ENCODE results near the gene XYLT1. TPM values are rescaled to one million over a fixed set of nuclear protein-coding genes. Genes with fewer than 3 reads are reported as not detected.

The XYLT1 gene
- total RNA-seq, 1 donor from 2014 or later, result 17.6 TPM

GRCh38 chr16:17056666-17057065, 414.1 kb downstream of the XYLT1 start:
- no peak for DNase-seq (ENCODE audit: low spot score)
- Mint-ChIP-seq H3K9me3 (ENCODE audit: low read depth) (peaks cover 8% of the 10 kb centered on the region), H3K4me1 (ENCODE audit: low read depth) (no peaks in the 10 kb centered on the region), H3K27me3 (ENCODE audit: low read depth) (peaks cover 1% of the 10 kb centered on the region), H3K4me3 (ENCODE audit: unreplicated experiment) (no peak overlapping the region), H3K36me3 (ENCODE audit: low read depth) (no peaks in the 10 kb centered on the region), H3K27ac (ENCODE audit: unreplicated experiment) (no peak overlapping the region)
- no peak for TF ChIP-seq CTCF (IDR thresholded peaks at IDR 0.05)

GRCh38 chr16:17053536-17054160, 417.1 kb downstream of the XYLT1 start:
- Mint-ChIP-seq H3K36me3 (ENCODE audit: low read depth) (no peaks in the 10 kb centered on the region), H3K4me3 (ENCODE audit: unreplicated experiment) (no peak overlapping the region), H3K4me1 (ENCODE audit: low read depth) (no peaks in the 10 kb centered on the region), H3K27ac (ENCODE audit: unreplicated experiment) (no peak overlapping the region), H3K9me3 (ENCODE audit: low read depth) (peaks cover 17% of the 10 kb centered on the region), H3K27me3 (ENCODE audit: low read depth) (peaks cover 1% of the 10 kb centered on the region)
- no peak for DNase-seq (ENCODE audit: low spot score)
- no peak for TF ChIP-seq CTCF (IDR thresholded peaks at IDR 0.05)
